H1 (cell line): Measurements from ENCODE around the gene EXOC6. TPM values are rescaled to one million over a fixed set of nuclear protein-coding genes. Genes with fewer than 3 reads are reported as not detected.

Experiments
- ASH2L ChIP-seq: fragments of 200-600, 300-600 bp; sonication (generic); IDR thresholded peaks from one replicate; pipeline ENCODE4 v1.7.1; 2017; ENCODE audit warnings: low read length
- EP300 ChIP-seq, 2 experiments: IDR thresholded peaks; 1 replicate in 1 of 2; 2 replicates in 1 of 2; pipeline ENCODE4 v1.6.1; 2011 to 2012; ENCODE audit warnings: low read depth in 2 of 2, low read length in 2 of 2, mild to moderate bottlenecking in 2 of 2, borderline replicate concordance in 1 of 2, inconsistent platforms in 1 of 2, moderate library complexity in 1 of 2
- EZH2 ChIP-seq: fragments of 200-600 bp; sonication (generic); IDR thresholded peaks from 2 replicates; pipeline ENCODE4 v1.7.1; 2012; ENCODE audit warnings: low read depth, mild to moderate bottlenecking, moderate library complexity, low read length, inconsistent platforms; ENCODE audit not compliant: severe bottlenecking
- polyA plus RNA-seq, 7 experiments: library from polyadenylated mRNA; depleted of rRNA in 3 of 7; stranded (reverse) in 5 of 7; unstranded in 2 of 7; fragments of >200 nt in 5 of 7; fragments of 200-250 nt in 2 of 7; gene quantifications; 1 replicate in 5 of 7; 2 replicates in 1 of 7; 4 replicates in 1 of 7; pipeline versions ENCODE4 v1.2.1 to v1.2.3, GENCODE V29; 2011 to 2013; ENCODE audit warnings: missing spikeins in 2 of 7, mixed read lengths in 2 of 7
- total RNA-seq: library from RNA; stranded (reverse); fragmentation: NEBNext Ultra II Directional; extraction: Animal tissue kit (Norgen Biotek cat#: 25700); gene quantifications from 2 replicates; pipeline ENCODE4 v1.2.1, GENCODE V29; 2021

Gene EXOC6
- total and polyA plus RNA-seq, 2 of the 8 experiments (the other 6 are each of a cell fraction or from before 2014, with no cell fraction given) = 1.7 to 4.5 TPM

DNA sequence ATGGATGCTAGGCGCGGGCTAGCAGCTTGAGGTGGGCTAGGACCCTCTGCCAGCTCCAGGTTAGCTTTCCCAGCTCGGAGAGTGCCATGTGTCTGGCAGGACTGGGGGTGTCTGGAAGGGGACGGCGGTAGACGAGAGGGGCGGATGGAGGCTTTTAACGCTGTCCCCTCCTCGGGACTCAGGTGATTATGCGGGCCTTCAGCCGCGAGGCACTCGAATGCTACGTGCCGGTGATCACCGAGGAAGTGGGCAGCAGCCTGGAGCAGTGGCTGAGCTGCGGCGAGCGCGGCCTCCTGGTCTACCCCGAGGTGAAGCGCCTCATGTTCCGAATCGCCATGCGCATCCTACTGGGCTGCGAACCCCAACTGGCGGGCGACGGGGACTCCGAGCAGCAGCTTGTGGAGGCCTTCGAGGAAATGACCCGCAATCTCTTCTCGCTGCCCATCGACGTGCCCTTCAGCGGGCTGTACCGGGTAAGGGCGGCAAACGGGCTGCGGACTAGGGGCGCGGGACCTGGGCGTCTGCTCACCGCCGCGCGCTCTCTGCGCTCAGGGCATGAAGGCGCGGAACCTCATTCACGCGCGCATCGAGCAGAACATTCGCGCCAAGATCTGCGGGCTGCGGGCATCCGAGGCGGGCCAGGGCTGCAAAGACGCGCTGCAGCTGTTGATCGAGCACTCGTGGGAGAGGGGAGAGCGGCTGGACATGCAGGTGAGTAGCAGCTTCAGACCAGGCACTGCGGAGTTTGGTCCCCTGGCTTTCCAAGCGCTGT lies 226.5 kb downstream of the EXOC6 start (continued):
- TF ChIP-seq ASH2L (peak; percentile 51), EZH2 (peak; percentile 98), EP300 (IDR thresholded peaks at IDR 0.05; ENCODE audit: borderline replicate concordance in 1 of 2, low read depth in 2 of 2, low read length in 2 of 2) (no peak)
